ENCODE results near the gene MED7. TPM values are rescaled to one million over a fixed set of nuclear protein-coding genes. Genes with fewer than 3 reads are reported as not detected.

Gene MED7
- total and polyA plus RNA-seq, 2 of the 8 experiments (the other 6 are each of a cell fraction or from before 2014, with no cell fraction given) = 6.9 to 9.5 TPM

- no peak overlapping the region for H2BK120ac ChIP-seq (replicated peaks; ENCODE audit: low read depth, low read length)
- no peaks in the 10 kb centered on the region for H3K4me1 ChIP-seq (replicated peaks in 1 of 4; ENCODE audit: control insufficient read depth in 3 of 4, insufficient read depth in 4 of 4, low read length in 3 of 4)
- no peaks in the 10 kb centered on the region for H3K79me1 ChIP-seq (ENCODE audit: low read depth, low read length)
- no peak overlapping the region for H4K5ac ChIP-seq (ENCODE audit: insufficient read length, low read depth, low read length)
- H3K23me2 ChIP-seq (ENCODE audit: low read depth, low read length) = no peaks in the 10 kb centered on the region
- H2BK5ac ChIP-seq (ENCODE audit: low read depth, low read length) = no peak overlapping the region
- H2AFZ ChIP-seq (ENCODE audit: low read length) = no peak overlapping the region
- no peak overlapping the region for H3K4ac ChIP-seq (replicated peaks; ENCODE audit: insufficient read length, low read depth, low read length)
- H3K9me3 ChIP-seq (ENCODE audit: insufficient read depth in 2 of 2, low read depth in 1 of 2, low read length in 1 of 2) = no peaks in the 10 kb centered on the region
- H3K9ac ChIP-seq (replicated peaks in 1 of 4; ENCODE audit: extremely low read depth in 1 of 4, low read depth in 3 of 4, low read length in 3 of 4) = no peak overlapping the region
- H4K8ac ChIP-seq (ENCODE audit: extremely low read depth, insufficient read depth, low read length) = no peak overlapping the region
- no peak overlapping the region for H3K4me3 ChIP-seq (ENCODE audit: extremely low read depth in 1 of 4, insufficient read depth in 2 of 4, low read depth in 3 of 4, low read length in 4 of 4)
- H2BK12ac ChIP-seq (ENCODE audit: low read depth, low read length) = no peak overlapping the region
- H3K27ac ChIP-seq (ENCODE audit: low read depth, low read length) = no peak overlapping the region
- no peak overlapping the region for H3K56ac ChIP-seq (replicated peaks; ENCODE audit: insufficient read length, low read depth, low read length)
- H3K79me2 ChIP-seq (ENCODE audit: control insufficient read depth in 1 of 2, insufficient read depth in 2 of 2, low read length in 2 of 2) = no peaks in the 10 kb centered on the region
- H3K14ac ChIP-seq (ENCODE audit: insufficient read length) = no peak overlapping the region
- POLR2A ChIA-PET (ENCODE audit: partially characterized antibody) = no interaction called here
- H2AK5ac ChIP-seq (ENCODE audit: low read depth, low read length) = no peak overlapping the region
- no peak overlapping the region for H2BK15ac ChIP-seq (ENCODE audit: low read length)
- no peak overlapping the region for H3K23ac ChIP-seq (ENCODE audit: insufficient read length)
- H3K4me2 ChIP-seq (ENCODE audit: insufficient read depth in 1 of 2, low read depth in 2 of 2, low read length in 2 of 2) = no peak overlapping the region
- FAIRE-seq = no peak
- CTCF ChIA-PET (ENCODE audit: partially characterized antibody) = interaction anchor here (0.6 kb wide), 1 partner anchor 219 kb away, joined by 3 read pairs; no protein-coding TSS in a partner anchor
- 100% methylated on average over 1 of the region's 1 CpG; no CpG with 5 or more reads in 1 of the 2 experiments for WGBS, 2 experiments (ENCODE audit: extremely low coverage in 1 of 2, insufficient coverage in 1 of 2, insufficient read length in 1 of 2, insufficient replicate concordance in 2 of 2, low coverage in 1 of 2, low lambda C conversion rate in 2 of 2, missing lambda C conversion rate in 1 of 2)
- DNase-seq (ENCODE audit: low read depth in 1 of 2, low spot score in 2 of 2) = no peak
- no peaks in the 10 kb centered on the region for H4K20me1 ChIP-seq (replicated peaks in 1 of 2; ENCODE audit: control insufficient read depth in 1 of 2, insufficient read depth in 2 of 2, low read length in 2 of 2)
- TF ChIP-seq POLR2AphosphoS5 (IDR thresholded peaks at IDR 0.05; ENCODE audit: low read depth, low read length) = no peak
- no peak overlapping the region for H3K18ac ChIP-seq (ENCODE audit: extremely low read depth, low read length)
- H3K27me3 ChIP-seq (replicated peaks in 1 of 4; ENCODE audit: control insufficient read depth in 3 of 4, extremely low read depth in 1 of 4, insufficient read depth in 3 of 4, low read length in 3 of 4) = no peaks in the 10 kb centered on the region
- no peak overlapping the region for H2BK20ac ChIP-seq (ENCODE audit: low read length)
- no peak overlapping the region for H4K91ac ChIP-seq (replicated peaks; ENCODE audit: insufficient read length, low read length)
- no peaks in the 10 kb centered on the region for H3K36me3 ChIP-seq (ENCODE audit: control insufficient read depth in 2 of 4, insufficient read depth in 4 of 4, low read length in 3 of 4)
Observed at GRCh38 chr5:157109744-157110143, 32.9 kb downstream of the MED7 start.
